ENCODE data around the gene PEX5L.

The PEX5L gene

DNA sequence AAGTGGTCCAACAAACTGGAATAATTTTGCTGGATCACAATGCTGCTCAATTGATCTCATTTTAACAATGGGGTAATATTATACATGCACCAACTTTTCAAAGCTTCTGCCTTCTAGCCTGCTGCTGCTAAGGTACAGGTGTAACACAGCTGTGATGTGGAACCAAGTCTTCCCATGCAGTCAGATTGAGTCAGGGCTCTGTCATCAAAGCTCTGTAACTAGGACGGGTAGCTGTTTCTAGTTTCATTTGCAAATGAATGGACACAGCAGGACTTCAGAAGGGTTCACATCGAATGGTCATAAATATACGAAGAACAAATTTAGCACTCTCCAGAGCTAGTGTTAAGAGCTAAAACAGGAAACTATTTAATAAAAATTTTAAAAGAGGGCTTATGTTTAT lies 194.7 kb downstream of the PEX5L start:
- Histone ChIP-seq H3K4me1 (ENCODE audit: low read length) (no peaks in the 10 kb centered on the region), H3K79me2 (ENCODE audit: low read length) (no peaks in the 10 kb centered on the region), H3K4me3 (ENCODE audit: low read length) (no peak overlapping the region), H4K20me1 (ENCODE audit: insufficient read depth, low read length) (no peaks in the 10 kb centered on the region), H2AFZ (ENCODE audit: low read length) (no peak overlapping the region), H3K27ac (ENCODE audit: low read length) (no peak overlapping the region), H3F3A (ENCODE audit: insufficient read depth, low read length) (no peaks in the 10 kb centered on the region), H3K9me2 (replicated peaks; ENCODE audit: insufficient read depth, low read length) (no peaks in the 10 kb centered on the region), H3K4me2 (ENCODE audit: low read depth, low read length) (no peak overlapping the region), H3K27me3 (replicated peaks; ENCODE audit: insufficient read depth, low read length) (no peaks in the 10 kb centered on the region), H3K36me3 (replicated peaks; ENCODE audit: insufficient read depth, low read length) (no peaks in the 10 kb centered on the region), H3K9ac (ENCODE audit: low read length) (no peak overlapping the region), H3K9me3 (replicated peaks; ENCODE audit: insufficient read depth, low read length) (no peaks in the 10 kb centered on the region)
- TF ChIP-seq, protein P1, sequence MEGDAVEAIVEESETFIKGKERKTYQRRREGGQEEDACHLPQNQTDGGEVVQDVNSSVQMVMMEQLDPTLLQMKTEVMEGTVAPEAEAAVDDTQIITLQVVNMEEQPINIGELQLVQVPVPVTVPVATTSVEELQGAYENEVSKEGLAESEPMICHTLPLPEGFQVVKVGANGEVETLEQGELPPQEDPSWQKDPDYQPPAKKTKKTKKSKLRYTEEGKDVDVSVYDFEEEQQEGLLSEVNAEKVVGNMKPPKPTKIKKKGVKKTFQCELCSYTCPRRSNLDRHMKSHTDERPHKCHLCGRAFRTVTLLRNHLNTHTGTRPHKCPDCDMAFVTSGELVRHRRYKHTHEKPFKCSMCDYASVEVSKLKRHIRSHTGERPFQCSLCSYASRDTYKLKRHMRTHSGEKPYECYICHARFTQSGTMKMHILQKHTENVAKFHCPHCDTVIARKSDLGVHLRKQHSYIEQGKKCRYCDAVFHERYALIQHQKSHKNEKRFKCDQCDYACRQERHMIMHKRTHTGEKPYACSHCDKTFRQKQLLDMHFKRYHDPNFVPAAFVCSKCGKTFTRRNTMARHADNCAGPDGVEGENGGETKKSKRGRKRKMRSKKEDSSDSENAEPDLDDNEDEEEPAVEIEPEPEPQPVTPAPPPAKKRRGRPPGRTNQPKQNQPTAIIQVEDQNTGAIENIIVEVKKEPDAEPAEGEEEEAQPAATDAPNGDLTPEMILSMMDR (IDR thresholded peaks at IDR 0.05; ENCODE audit: low read length) = no peak
- TF ChIP-seq EZH2phosphoT487 (IDR thresholded peaks at IDR 0.05; ENCODE audit: low read length) = no peak
- no peak for TF ChIP-seq EZH2 (optimal IDR thresholded peaks at IDR 0.05; ENCODE audit: low read depth, low read length)
- no peak for DNase-seq

DNA sequence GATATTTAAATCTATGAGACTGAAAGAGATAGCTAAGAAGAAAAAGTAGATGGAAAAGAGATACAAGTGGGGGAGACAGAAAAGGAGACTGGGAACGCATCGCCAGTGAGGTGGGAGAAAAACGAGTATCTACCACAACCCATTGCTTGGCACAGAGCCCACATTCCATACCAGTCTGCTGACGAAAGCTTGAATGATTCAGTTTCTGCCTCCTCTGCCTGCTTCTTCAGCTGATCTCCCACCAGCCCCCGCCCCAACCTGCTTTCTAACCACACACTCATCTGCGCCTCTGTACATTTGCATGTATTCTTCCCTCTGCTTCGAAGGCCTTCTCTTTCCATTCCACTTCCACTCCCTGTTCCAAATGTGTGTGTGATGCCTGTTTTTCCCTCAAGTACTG lies 195.8 kb downstream of the PEX5L start:
- H2AFZ ChIP-seq (ENCODE audit: low read length) = no peak overlapping the region
- H3K9me3 ChIP-seq (replicated peaks; ENCODE audit: insufficient read depth, low read length) = no peaks in the 10 kb centered on the region
- no peaks in the 10 kb centered on the region for H4K20me1 ChIP-seq (ENCODE audit: insufficient read depth, low read length)
- no peaks in the 10 kb centered on the region for H3K27me3 ChIP-seq (replicated peaks; ENCODE audit: insufficient read depth, low read length)
- H3K9ac ChIP-seq (ENCODE audit: low read length) = no peak overlapping the region
- H3K4me3 ChIP-seq (ENCODE audit: low read length) = no peak overlapping the region
- no peaks in the 10 kb centered on the region for H3F3A ChIP-seq (ENCODE audit: insufficient read depth, low read length)
- H3K4me1 ChIP-seq (ENCODE audit: low read length) = no peaks in the 10 kb centered on the region
- H3K9me2 ChIP-seq (replicated peaks; ENCODE audit: insufficient read depth, low read length) = no peaks in the 10 kb centered on the region
- no peaks in the 10 kb centered on the region for H3K79me2 ChIP-seq (ENCODE audit: low read length)
- H3K27ac ChIP-seq (ENCODE audit: low read length) = no peak overlapping the region
- no peak overlapping the region for H3K4me2 ChIP-seq (ENCODE audit: low read depth, low read length)
- H3K36me3 ChIP-seq (replicated peaks; ENCODE audit: insufficient read depth, low read length) = no peaks in the 10 kb centered on the region
- no peak for DNase-seq
- TF ChIP-seq EZH2phosphoT487 (IDR thresholded peaks at IDR 0.05; ENCODE audit: low read length) (no peak), EZH2 (optimal IDR thresholded peaks at IDR 0.05; ENCODE audit: low read depth, low read length) (no peak)
- TF ChIP-seq, protein P1 (IDR thresholded peaks at IDR 0.05; ENCODE audit: low read length) = no peak

DNA sequence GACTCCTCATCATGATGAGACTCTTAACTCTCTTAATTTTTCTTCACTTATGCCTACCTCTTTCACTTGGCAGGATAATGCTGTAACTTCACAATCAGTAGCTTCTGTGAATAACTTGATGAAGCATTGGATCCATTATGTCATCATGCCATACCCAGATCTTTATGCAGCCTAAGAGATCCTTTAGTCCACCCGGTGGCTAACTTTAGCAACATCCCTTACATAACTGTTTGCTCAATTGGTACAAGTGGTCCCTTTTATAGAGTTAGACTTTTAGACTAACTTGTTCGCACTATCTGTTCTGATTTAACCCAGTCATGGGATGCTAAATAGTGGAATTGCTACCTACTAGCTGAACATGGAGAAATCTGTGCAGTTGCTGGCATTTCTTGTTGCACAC lies 199.4 kb downstream of the PEX5L start:
- H3K27me3 ChIP-seq (replicated peaks; ENCODE audit: insufficient read depth, low read length) = no peaks in the 10 kb centered on the region
- no peaks in the 10 kb centered on the region for H3F3A ChIP-seq (ENCODE audit: insufficient read depth, low read length)
- TF ChIP-seq, protein P1 (IDR thresholded peaks at IDR 0.05; ENCODE audit: low read length) = no peak
- TF ChIP-seq EZH2phosphoT487 (IDR thresholded peaks at IDR 0.05; ENCODE audit: low read length) (no peak), EZH2 (optimal IDR thresholded peaks at IDR 0.05; ENCODE audit: low read depth, low read length) (no peak)
- no peak overlapping the region for H2AFZ ChIP-seq (ENCODE audit: low read length)
- H3K27ac ChIP-seq (ENCODE audit: low read length) = no peak overlapping the region
- no peak overlapping the region for H3K9ac ChIP-seq (ENCODE audit: low read length)
- H4K20me1 ChIP-seq (ENCODE audit: insufficient read depth, low read length) = no peaks in the 10 kb centered on the region
- no peaks in the 10 kb centered on the region for H3K9me3 ChIP-seq (replicated peaks; ENCODE audit: insufficient read depth, low read length)
- H3K9me2 ChIP-seq (replicated peaks; ENCODE audit: insufficient read depth, low read length) = no peaks in the 10 kb centered on the region
- no peaks in the 10 kb centered on the region for H3K79me2 ChIP-seq (ENCODE audit: low read length)
- no peak overlapping the region for H3K4me3 ChIP-seq (ENCODE audit: low read length)
- H3K4me1 ChIP-seq (ENCODE audit: low read length) = no peaks in the 10 kb centered on the region
- no peak for DNase-seq
- H3K36me3 ChIP-seq (replicated peaks; ENCODE audit: insufficient read depth, low read length) = no peaks in the 10 kb centered on the region
- no peak overlapping the region for H3K4me2 ChIP-seq (ENCODE audit: low read depth, low read length)

All from MM.1S (cell line).